GM23248 (cell line): ENCODE measurements around the gene FSTL1.

Experiments used
- EZH2 ChIP-seq: fragments of 200-600 bp; sonication (generic); IDR thresholded peaks from 2 replicates; pipeline ENCODE4 v1.6.1; 2018; ENCODE audit warnings: antibody characterized with exemption, mild to moderate bottlenecking; ENCODE audit not compliant: insufficient read depth, poor library complexity, severe bottlenecking
- EZH2phosphoT487 ChIP-seq: fragments of 200-600 bp; sonication (generic); IDR thresholded peaks from 2 replicates; pipeline ENCODE4 v1.6.1; 2018; ENCODE audit warnings: antibody characterized with exemption, moderate library complexity, mild to moderate bottlenecking, low read depth; ENCODE audit not compliant: insufficient read depth

GRCh38 chr3:120399372-120399771, 51.4 kb downstream of the FSTL1 start:
- no peak for TF ChIP-seq EZH2
- TF ChIP-seq EZH2phosphoT487 = no peak
